ENCODE data around the gene UNC5B. TPM values are rescaled to one million over a fixed set of nuclear protein-coding genes. Genes with fewer than 3 reads are reported as not detected.

Gene UNC5B
- total RNA-seq, 1 experiment from 2014 or later, result 22.0 TPM

GRCh38 chr10:71300555-71301370, 88.4 kb downstream of the UNC5B start:
- BruUV-seq (replicated peaks), result no TSS peak
- intact Hi-C loops (cut with micrococcal nuclease), result no loop called here
- Histone ChIP-seq H4K20me1 (ENCODE audit: insufficient read depth) (no peaks in the 10 kb centered on the region), H3K36me3 (ENCODE audit: control insufficient read depth in 1 of 2, insufficient read depth in 2 of 2, low read length in 2 of 2) (peaks cover 0 to 6% of the 10 kb centered on the region in 2 experiments; a peak in 1 of 4 replicates), H2AFZ (ENCODE audit: low read depth, low read length, poor library complexity, severe bottlenecking) (no peak overlapping the region), H3K79me2 (ENCODE audit: insufficient read depth, low read length) (no peaks in the 10 kb centered on the region), H3K4me1 (ENCODE audit: control insufficient read depth in 1 of 2, insufficient read depth in 2 of 2, low read length in 2 of 2) (no peaks in the 10 kb centered on the region), H3K27me3 (ENCODE audit: insufficient read depth, low read length) (no peaks in the 10 kb centered on the region), H3K9ac (ENCODE audit: low read length) (no peak overlapping the region), H3K4me3 (replicated peaks in 1 of 2; ENCODE audit: low read depth in 1 of 2, low read length in 2 of 2) (no peak overlapping the region), H3K27ac (ENCODE audit: low read depth, low read length) (no peak overlapping the region), H3K9me3 (ENCODE audit: control insufficient read depth in 1 of 2, insufficient read depth in 1 of 2, low read depth in 1 of 2, low read length in 2 of 2) (no peaks in the 10 kb centered on the region), H3K9me2 (ENCODE audit: insufficient read depth) (no peaks in the 10 kb centered on the region), H3K4me2 (ENCODE audit: low read length) (no peak overlapping the region)
- no peak for DNase-seq (ENCODE audit: low read depth, low spot score)
- ChIA-PET POLR2A (interaction anchor here (0.7 kb wide), 1 partner anchor 344 kb away, joined by 3 read pairs; no protein-coding TSS in a partner anchor), RAD21 (ENCODE audit: low non-redundant PET in 1 of 2, low total read pairs in 2 of 2, uncharacterized antibody in 2 of 2, unreplicated experiment in 2 of 2) (no interaction called here), CTCF (no interaction called here)
- TF ChIP-seq ZBTB33 (IDR thresholded peaks at IDR 0.05; ENCODE audit: extremely low read depth, insufficient replicate concordance, low read length), result no peak
- TF ChIP-seq ELF1 (IDR thresholded peaks at IDR 0.05; ENCODE audit: borderline replicate concordance, low read depth), result no peak
- no peak for TF ChIP-seq ATF3 (IDR thresholded peaks at IDR 0.05)
- no peak for TF ChIP-seq ZFX (IDR thresholded peaks at IDR 0.05)
- TF ChIP-seq POLR2AphosphoS5 (IDR thresholded peaks at IDR 0.05; ENCODE audit: low read depth, low read length), result no peak
- no peak for TF ChIP-seq CTCF (IDR thresholded peaks at IDR 0.05 in 2 of 3, conservative IDR thresholded peaks at IDR 0.05 in 1 of 3; ENCODE audit: borderline replicate concordance in 1 of 3, insufficient read depth in 1 of 3, low read depth in 2 of 3, low read length in 2 of 3)
- TF ChIP-seq CEBPB (IDR thresholded peaks at IDR 0.05; ENCODE audit: low read depth), result no peak
- TF ChIP-seq FOSL1 (IDR thresholded peaks at IDR 0.05; ENCODE audit: low read depth), result no peak
- TF ChIP-seq REST (IDR thresholded peaks at IDR 0.05; ENCODE audit: low read depth), result no peak
- TF ChIP-seq TCF7L2 (IDR thresholded peaks at IDR 0.05; ENCODE audit: borderline replicate concordance, extremely low read depth, insufficient read depth, insufficient read length), result no peak
- no peak for TF ChIP-seq POLR2A (IDR thresholded peaks at IDR 0.05; ENCODE audit: borderline replicate concordance, extremely low read depth, insufficient read depth, insufficient read length)
- no peak for TF ChIP-seq YY1 (IDR thresholded peaks at IDR 0.05; ENCODE audit: extremely low read depth, insufficient replicate concordance, low read depth, low read length)
- no peak for TF ChIP-seq EGR1 (IDR thresholded peaks at IDR 0.05; ENCODE audit: low read depth)
- TF ChIP-seq EZH2phosphoT487 (IDR thresholded peaks at IDR 0.05; ENCODE audit: borderline replicate concordance), result no peak
- TF ChIP-seq CBX3 (IDR thresholded peaks at IDR 0.05; ENCODE audit: low read depth), result no peak
- no peak for TF ChIP-seq RAD21 (IDR thresholded peaks at IDR 0.05; ENCODE audit: low read depth)
- TF ChIP-seq SIN3A (IDR thresholded peaks at IDR 0.05; ENCODE audit: low read depth), result no peak
- no peak for TF ChIP-seq MAX (IDR thresholded peaks at IDR 0.05)
- ATAC-seq, result no peak

Data from HCT116 (cell line).